Measurements from ENCODE around the gene MFAP1.

DNA sequence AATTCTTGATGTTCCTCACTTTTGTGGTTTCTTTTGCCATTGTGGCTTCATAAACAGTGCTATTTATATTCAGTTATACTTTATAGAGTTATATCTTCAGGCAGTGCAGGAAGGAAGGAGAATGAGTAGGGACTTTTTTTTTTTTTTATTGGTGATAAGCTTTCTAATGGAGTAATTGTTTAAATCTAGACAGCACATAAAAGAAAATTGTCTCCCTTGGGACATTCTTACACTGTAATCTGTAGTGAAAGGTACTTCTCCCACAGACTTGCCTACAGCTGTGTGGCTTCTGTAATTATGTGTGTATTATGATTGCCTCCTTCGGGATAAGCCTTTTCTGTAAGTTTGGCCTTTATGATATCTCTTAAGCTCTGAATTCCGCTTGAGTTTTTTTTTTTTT lies 43.9 kb upstream of the MFAP1 start:
- TF ChIP-seq CTCF (IDR thresholded peaks at IDR 0.05): no peak
- TF ChIP-seq POLR2A (IDR thresholded peaks at IDR 0.05): no peak

Data from thyroid gland (tissue), 4 donors.